Smooth muscle cell (in vitro differentiated cells): ENCODE measurements around the gene RALGPS1. TPM values are rescaled to one million over a fixed set of nuclear protein-coding genes. Genes with fewer than 3 reads are reported as not detected.

Experiments used
- DNase-seq: peaks from one replicate; lab custom pipeline; 2025; ENCODE audit not compliant: unreplicated experiment; lab: John Stamatoyannopoulos, UW
- H2AFZ ChIP-seq: fragments of 200-600 bp; sonication (generic); 2 replicates; pipeline ENCODE4 v1.6.0; 2016; ENCODE audit warnings: antibody characterized with exemption, low read depth, mild to moderate bottlenecking
- H3F3A ChIP-seq: fragments of 200-600 bp; sonication (generic); 2 replicates; pipeline ENCODE4 v1.6.0; 2017; ENCODE audit warnings: antibody characterized with exemption, low read depth
- H3K27ac ChIP-seq: fragments of 200-600 bp; sonication (generic); 2 replicates; pipeline ENCODE4 v1.5.1; 2016; ENCODE audit warnings: low read depth, mild to moderate bottlenecking
- H3K27me3 ChIP-seq: fragments of 200-600 bp; sonication (generic); 2 replicates; pipeline ENCODE4 v1.6.1; 2016; ENCODE audit warnings: low read depth, mild to moderate bottlenecking
- H3K36me3 ChIP-seq: fragments of 200-600 bp; sonication (generic); 2 replicates; pipeline ENCODE4 v1.5.1; 2016; ENCODE audit warnings: low read depth
- H3K4me1 ChIP-seq: fragments of 200-600 bp; sonication (generic); 2 replicates; pipeline ENCODE4 v1.5.1; 2016; ENCODE audit warnings: low read depth
- H3K4me2 ChIP-seq: fragments of 200-600 bp; sonication (generic); 2 replicates; pipeline ENCODE4 v1.6.0; 2016; ENCODE audit warnings: mild to moderate bottlenecking
- H3K4me3 ChIP-seq: fragments of 200-600 bp; sonication (generic); 2 replicates; pipeline ENCODE4 v1.5.1; 2016; ENCODE audit warnings: mild to moderate bottlenecking
- H3K79me2 ChIP-seq: fragments of 200-600 bp; sonication (generic); 2 replicates; pipeline ENCODE4 v1.6.0; 2016; ENCODE audit warnings: low read depth, mild to moderate bottlenecking
- H3K9ac ChIP-seq: fragments of 200-600 bp; sonication (generic); 2 replicates; pipeline ENCODE4 v1.6.0; 2016; ENCODE audit warnings: low read depth
- H3K9me3 ChIP-seq: fragments of 200-600 bp; sonication (generic); replicated peaks from 2 replicates; pipeline ENCODE4 v1.5.1; 2016; ENCODE audit warnings: low read depth
- H4K20me1 ChIP-seq: fragments of 200-600 bp; sonication (generic); 2 replicates; pipeline ENCODE4 v1.6.0; 2016; ENCODE audit warnings: low read depth
- WGBS: methylation state at CpG from one replicate; pipeline ENCODE4 v1.1.7; 2016; ENCODE audit warnings: low lambda C conversion rate; 5-methylcytosine and 5-hydroxymethylcytosine counted together
- polyA plus RNA-seq: library from polyadenylated mRNA; unstranded; fragments of >200 nt; fragmentation: Nextera tagmentation; extraction: Ambion mirVana; gene quantifications from 2 replicates; pipeline ENCODE4 v1.2.1, GENCODE V29; 2016
- total RNA-seq: library from RNA; depleted of rRNA; stranded (reverse); fragments of >200 nt; gene quantifications from 2 replicates; pipeline ENCODE4 v1.2.3, GENCODE V29; 2014
- TF ChIP-seq, protein P1 (sequence below): fragments of 200-600 bp; sonication (generic); IDR thresholded peaks from 2 replicates; pipeline ENCODE4 v1.5.1; 2017; ENCODE audit warnings: borderline replicate concordance, mild to moderate bottlenecking, antibody characterized with exemption; ENCODE audit not compliant: insufficient read depth, poor library complexity, severe bottlenecking

The RALGPS1 gene
- total and polyA plus RNA-seq, 2 experiments from 2014 or later, result 2.1 to 4.0 TPM

GRCh38 chr9:126959917-126960316 is 45.3 kb downstream of the RALGPS1 start:
- Histone ChIP-seq H4K20me1 (no peaks in the 10 kb centered on the region), H2AFZ (no peak overlapping the region), H3K36me3 (no peaks in the 10 kb centered on the region), H3F3A (no peaks in the 10 kb centered on the region), H3K4me3 (no peak overlapping the region), H3K79me2 (no peaks in the 10 kb centered on the region), H3K4me2 (no peak overlapping the region), H3K27me3 (no peaks in the 10 kb centered on the region), H3K9me3 (no peaks in the 10 kb centered on the region), H3K4me1 (peaks cover 6% of the 10 kb centered on the region), H3K27ac (no peak overlapping the region), H3K9ac (no peak overlapping the region)
- no peak for DNase-seq
- TF ChIP-seq, protein P1, sequence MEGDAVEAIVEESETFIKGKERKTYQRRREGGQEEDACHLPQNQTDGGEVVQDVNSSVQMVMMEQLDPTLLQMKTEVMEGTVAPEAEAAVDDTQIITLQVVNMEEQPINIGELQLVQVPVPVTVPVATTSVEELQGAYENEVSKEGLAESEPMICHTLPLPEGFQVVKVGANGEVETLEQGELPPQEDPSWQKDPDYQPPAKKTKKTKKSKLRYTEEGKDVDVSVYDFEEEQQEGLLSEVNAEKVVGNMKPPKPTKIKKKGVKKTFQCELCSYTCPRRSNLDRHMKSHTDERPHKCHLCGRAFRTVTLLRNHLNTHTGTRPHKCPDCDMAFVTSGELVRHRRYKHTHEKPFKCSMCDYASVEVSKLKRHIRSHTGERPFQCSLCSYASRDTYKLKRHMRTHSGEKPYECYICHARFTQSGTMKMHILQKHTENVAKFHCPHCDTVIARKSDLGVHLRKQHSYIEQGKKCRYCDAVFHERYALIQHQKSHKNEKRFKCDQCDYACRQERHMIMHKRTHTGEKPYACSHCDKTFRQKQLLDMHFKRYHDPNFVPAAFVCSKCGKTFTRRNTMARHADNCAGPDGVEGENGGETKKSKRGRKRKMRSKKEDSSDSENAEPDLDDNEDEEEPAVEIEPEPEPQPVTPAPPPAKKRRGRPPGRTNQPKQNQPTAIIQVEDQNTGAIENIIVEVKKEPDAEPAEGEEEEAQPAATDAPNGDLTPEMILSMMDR, result no peak

DNA sequence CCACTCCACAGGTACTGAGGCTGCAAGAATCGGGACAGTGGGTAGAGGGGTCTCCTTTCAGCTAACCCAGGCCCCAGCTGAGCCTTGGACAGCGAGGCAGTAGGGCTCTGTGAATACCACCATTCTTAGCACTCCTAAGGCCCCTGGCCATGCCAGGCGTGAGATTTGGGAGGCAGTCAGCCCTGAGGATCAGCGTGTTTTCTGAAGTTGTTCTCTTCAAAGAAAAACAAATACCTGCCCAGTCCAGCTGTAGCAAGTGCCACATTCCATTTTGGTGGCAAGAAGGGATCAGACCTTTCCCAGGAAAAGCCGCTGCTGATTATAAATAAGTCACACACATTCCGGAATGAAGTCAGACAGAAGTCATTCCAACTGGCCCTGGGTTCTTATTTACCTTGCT is 47.8 kb downstream of the RALGPS1 start:
- H3K36me3 ChIP-seq, result no peaks in the 10 kb centered on the region
- no peak overlapping the region for H3K4me3 ChIP-seq
- no peaks in the 10 kb centered on the region for H3K9me3 ChIP-seq
- no peaks in the 10 kb centered on the region for H3K79me2 ChIP-seq
- H3K27ac ChIP-seq, result no peak overlapping the region
- H2AFZ ChIP-seq, result no peak overlapping the region
- H3K9ac ChIP-seq, result no peak overlapping the region
- peaks cover 5% of the 10 kb centered on the region for H3K4me1 ChIP-seq
- H3K4me2 ChIP-seq, result no peak overlapping the region
- H3F3A ChIP-seq, result no peaks in the 10 kb centered on the region
- TF ChIP-seq, protein P1, result no peak
- H3K27me3 ChIP-seq, result no peaks in the 10 kb centered on the region
- no peaks in the 10 kb centered on the region for H4K20me1 ChIP-seq
- DNase-seq, result no peak
- WGBS, result 92% methylated on average over 6 of the region's 6 CpGs

- TF ChIP-seq, protein P1, result no peak
- Histone ChIP-seq H3K4me1 (no peaks in the 10 kb centered on the region), H3K4me2 (no peak overlapping the region), H3K27ac (no peak overlapping the region), H2AFZ (no peak overlapping the region), H3K9ac (no peak overlapping the region), H4K20me1 (no peaks in the 10 kb centered on the region), H3K9me3 (no peaks in the 10 kb centered on the region), H3K79me2 (no peaks in the 10 kb centered on the region), H3K36me3 (no peaks in the 10 kb centered on the region), H3K27me3 (no peaks in the 10 kb centered on the region), H3F3A (no peaks in the 10 kb centered on the region), H3K4me3 (no peak overlapping the region)
- WGBS, result 50% methylated on average over 3 of the region's 3 CpGs
- DNase-seq, result no peak
Measured at GRCh38 chr9:126965077-126965476, 50.5 kb downstream of the RALGPS1 start.

GRCh38 chr9:126965541-126966428 is 51.2 kb downstream of the RALGPS1 start:
- Histone ChIP-seq H3K9me3 (no peaks in the 10 kb centered on the region), H3K4me2 (no peak overlapping the region), H3K9ac (no peak overlapping the region), H3K36me3 (no peaks in the 10 kb centered on the region), H3K27me3 (no peaks in the 10 kb centered on the region), H3F3A (no peaks in the 10 kb centered on the region), H3K4me1 (no peaks in the 10 kb centered on the region), H2AFZ (no peak overlapping the region), H3K4me3 (no peak overlapping the region), H3K27ac (no peak overlapping the region), H3K79me2 (no peaks in the 10 kb centered on the region), H4K20me1 (no peaks in the 10 kb centered on the region)
- WGBS, result 75% methylated on average over 12 of the region's 12 CpGs
- DNase-seq, result no peak
- TF ChIP-seq, protein P1, result peak; percentile 71
